SK-N-SH (cell line): ENCODE results near the gene SPG7.

Experiments used
- ELF1 ChIP-seq: IDR thresholded peaks from 2 replicates; pipeline ENCODE4 v1.4.0; 2012
- JUND ChIP-seq: IDR thresholded peaks from 2 replicates; pipeline ENCODE4 v1.4.0; 2012
- POLR2AphosphoS5 ChIP-seq: IDR thresholded peaks from 2 replicates; pipeline ENCODE4 v1.6.1; 2012; ENCODE audit warnings: low read depth, low read length
- RCOR1 ChIP-seq: fragments of 150-350 bp; IDR thresholded peaks from 2 replicates; pipeline ENCODE4 v1.6.1; 2017; ENCODE audit warnings: antibody characterized with exemption, low read length
- RFX5 ChIP-seq: IDR thresholded peaks from 2 replicates; pipeline ENCODE4 v1.6.1; 2012; ENCODE audit warnings: mild to moderate bottlenecking, improper control_type of control experiment, low read length
- SIN3A ChIP-seq: IDR thresholded peaks from 2 replicates; pipeline ENCODE4 v1.6.1; 2012; ENCODE audit warnings: low read depth, mild to moderate bottlenecking, low read length, moderate library complexity, borderline replicate concordance
- TF ChIP-seq, protein P1 (sequence below): fragments of 200-600 bp; sonication (generic); IDR thresholded peaks from 2 replicates; pipeline ENCODE4 v1.6.1; 2017; ENCODE audit warnings: antibody characterized with exemption, mild to moderate bottlenecking, moderate library complexity
- TF ChIP-seq, protein P2 (sequence below): IDR thresholded peaks from 2 replicates; pipeline ENCODE4 v1.4.0; 2012; ENCODE audit warnings: low read depth
- TF ChIP-seq, protein P3 (sequence below): IDR thresholded peaks from 2 replicates; pipeline ENCODE4 v1.4.0; 2012; ENCODE audit warnings: low read depth, borderline replicate concordance
- TF ChIP-seq, protein P4 (sequence below): IDR thresholded peaks from 2 replicates; pipeline ENCODE4 v1.6.1; 2012; ENCODE audit warnings: mild to moderate bottlenecking, low read depth, low read length, moderate library complexity

DNA sequence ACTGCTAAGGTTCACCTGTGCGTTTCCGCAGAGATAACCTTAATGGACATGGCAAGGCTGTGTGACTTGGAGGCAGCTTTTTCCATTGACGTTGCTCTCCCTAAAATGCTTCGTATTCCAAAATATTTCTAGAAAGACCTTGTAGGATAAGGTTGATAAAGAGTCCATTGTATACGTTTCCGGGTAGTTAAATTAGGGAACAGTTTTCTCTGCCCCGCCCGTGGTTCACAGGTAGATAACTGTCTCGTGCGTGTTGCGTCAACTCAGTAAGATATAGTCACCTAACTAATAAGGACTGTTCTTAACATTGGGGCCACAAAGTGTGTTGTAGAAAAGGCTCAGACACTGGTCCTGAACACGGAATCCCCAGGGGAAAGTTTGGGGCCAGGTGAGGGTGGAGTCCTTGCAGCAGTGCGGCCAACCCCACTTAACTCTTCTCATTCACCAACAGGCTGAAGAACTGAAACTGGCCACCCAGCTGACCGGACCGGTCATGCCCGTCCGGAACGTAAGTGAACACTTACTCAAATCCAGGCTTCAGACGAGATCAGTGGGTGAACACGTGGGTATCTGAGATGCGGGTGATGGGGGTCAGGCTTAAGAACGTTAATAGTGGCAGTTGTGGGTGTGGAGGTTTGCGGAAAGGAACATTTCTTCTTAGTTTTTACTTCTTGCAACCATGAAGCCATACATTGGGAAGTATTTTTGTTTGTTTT lies 53.8 kb downstream of the SPG7 start:
- TF ChIP-seq POLR2AphosphoS5 (no peak), RCOR1 (no peak), ELF1 (no peak), JUND (no peak), SIN3A (no peak), RFX5 (no peak)
- TF ChIP-seq, protein P1, sequence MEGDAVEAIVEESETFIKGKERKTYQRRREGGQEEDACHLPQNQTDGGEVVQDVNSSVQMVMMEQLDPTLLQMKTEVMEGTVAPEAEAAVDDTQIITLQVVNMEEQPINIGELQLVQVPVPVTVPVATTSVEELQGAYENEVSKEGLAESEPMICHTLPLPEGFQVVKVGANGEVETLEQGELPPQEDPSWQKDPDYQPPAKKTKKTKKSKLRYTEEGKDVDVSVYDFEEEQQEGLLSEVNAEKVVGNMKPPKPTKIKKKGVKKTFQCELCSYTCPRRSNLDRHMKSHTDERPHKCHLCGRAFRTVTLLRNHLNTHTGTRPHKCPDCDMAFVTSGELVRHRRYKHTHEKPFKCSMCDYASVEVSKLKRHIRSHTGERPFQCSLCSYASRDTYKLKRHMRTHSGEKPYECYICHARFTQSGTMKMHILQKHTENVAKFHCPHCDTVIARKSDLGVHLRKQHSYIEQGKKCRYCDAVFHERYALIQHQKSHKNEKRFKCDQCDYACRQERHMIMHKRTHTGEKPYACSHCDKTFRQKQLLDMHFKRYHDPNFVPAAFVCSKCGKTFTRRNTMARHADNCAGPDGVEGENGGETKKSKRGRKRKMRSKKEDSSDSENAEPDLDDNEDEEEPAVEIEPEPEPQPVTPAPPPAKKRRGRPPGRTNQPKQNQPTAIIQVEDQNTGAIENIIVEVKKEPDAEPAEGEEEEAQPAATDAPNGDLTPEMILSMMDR, result no peak
- TF ChIP-seq, protein P2, sequence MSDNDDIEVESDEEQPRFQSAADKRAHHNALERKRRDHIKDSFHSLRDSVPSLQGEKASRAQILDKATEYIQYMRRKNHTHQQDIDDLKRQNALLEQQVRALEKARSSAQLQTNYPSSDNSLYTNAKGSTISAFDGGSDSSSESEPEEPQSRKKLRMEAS, result no peak
- TF ChIP-seq, protein P3, sequence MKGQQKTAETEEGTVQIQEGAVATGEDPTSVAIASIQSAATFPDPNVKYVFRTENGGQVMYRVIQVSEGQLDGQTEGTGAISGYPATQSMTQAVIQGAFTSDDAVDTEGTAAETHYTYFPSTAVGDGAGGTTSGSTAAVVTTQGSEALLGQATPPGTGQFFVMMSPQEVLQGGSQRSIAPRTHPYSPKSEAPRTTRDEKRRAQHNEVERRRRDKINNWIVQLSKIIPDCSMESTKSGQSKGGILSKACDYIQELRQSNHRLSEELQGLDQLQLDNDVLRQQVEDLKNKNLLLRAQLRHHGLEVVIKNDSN, result no peak
- TF ChIP-seq, protein P4, sequence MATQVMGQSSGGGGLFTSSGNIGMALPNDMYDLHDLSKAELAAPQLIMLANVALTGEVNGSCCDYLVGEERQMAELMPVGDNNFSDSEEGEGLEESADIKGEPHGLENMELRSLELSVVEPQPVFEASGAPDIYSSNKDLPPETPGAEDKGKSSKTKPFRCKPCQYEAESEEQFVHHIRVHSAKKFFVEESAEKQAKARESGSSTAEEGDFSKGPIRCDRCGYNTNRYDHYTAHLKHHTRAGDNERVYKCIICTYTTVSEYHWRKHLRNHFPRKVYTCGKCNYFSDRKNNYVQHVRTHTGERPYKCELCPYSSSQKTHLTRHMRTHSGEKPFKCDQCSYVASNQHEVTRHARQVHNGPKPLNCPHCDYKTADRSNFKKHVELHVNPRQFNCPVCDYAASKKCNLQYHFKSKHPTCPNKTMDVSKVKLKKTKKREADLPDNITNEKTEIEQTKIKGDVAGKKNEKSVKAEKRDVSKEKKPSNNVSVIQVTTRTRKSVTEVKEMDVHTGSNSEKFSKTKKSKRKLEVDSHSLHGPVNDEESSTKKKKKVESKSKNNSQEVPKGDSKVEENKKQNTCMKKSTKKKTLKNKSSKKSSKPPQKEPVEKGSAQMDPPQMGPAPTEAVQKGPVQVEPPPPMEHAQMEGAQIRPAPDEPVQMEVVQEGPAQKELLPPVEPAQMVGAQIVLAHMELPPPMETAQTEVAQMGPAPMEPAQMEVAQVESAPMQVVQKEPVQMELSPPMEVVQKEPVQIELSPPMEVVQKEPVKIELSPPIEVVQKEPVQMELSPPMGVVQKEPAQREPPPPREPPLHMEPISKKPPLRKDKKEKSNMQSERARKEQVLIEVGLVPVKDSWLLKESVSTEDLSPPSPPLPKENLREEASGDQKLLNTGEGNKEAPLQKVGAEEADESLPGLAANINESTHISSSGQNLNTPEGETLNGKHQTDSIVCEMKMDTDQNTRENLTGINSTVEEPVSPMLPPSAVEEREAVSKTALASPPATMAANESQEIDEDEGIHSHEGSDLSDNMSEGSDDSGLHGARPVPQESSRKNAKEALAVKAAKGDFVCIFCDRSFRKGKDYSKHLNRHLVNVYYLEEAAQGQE, result no peak
